HG03139 (cell line): ENCODE data around the gene SPI1.
A peak's percentile ranks its signal among the peaks of the same experiment; 100 is the strongest.

Experiments used
- ATAC-seq: cut with Tn5 transposase; IDR thresholded peaks from one replicate; pipeline ENCODE4 v1.9.1; 2021; ENCODE audit not compliant: unreplicated experiment

SPI1 gene

GRCh38 chr11:47407746-47408590, 29.6 kb upstream of the SPI1 start, which contains the start of gene SLC39A13:
Gene SLC39A13 (plus strand): TSS chr11:47408590. CDS start chr11:47410095, 1,505 bp downstream.
- ATAC-seq: peak; percentile 83

GRCh38 chr11:47406896-47407745, 28.8 kb upstream of the SPI1 start:
- no peak for ATAC-seq

GRCh38 chr11:47403571-47403970, 25.2 kb upstream of the SPI1 start:
- no peak for ATAC-seq

- ATAC-seq: no peak
These were observed 24.8 kb upstream of the SPI1 start for GRCh38 chr11:47403135-47403534.

GRCh38 chr11:47400768-47401279, 22.5 kb upstream of the SPI1 start:
- peak; percentile 62 for ATAC-seq

GRCh38 chr11:47399860-47400767, 21.8 kb upstream of the SPI1 start:
- peak; percentile 32 for ATAC-seq

- ATAC-seq: no peak
These were observed 20.2 kb upstream of the SPI1 start for GRCh38 chr11:47398551-47398950.

- ATAC-seq: no peak
These were observed 19.7 kb upstream of the SPI1 start for GRCh38 chr11:47398011-47398410.

- ATAC-seq: no peak
These were observed 17.6 kb upstream of the SPI1 start for GRCh38 chr11:47396049-47396320.

- no peak for ATAC-seq
These were observed 17.1 kb upstream of the SPI1 start for GRCh38 chr11:47395223-47396048.

- peak; percentile 65 for ATAC-seq
These were observed 16.2 kb upstream of the SPI1 start for GRCh38 chr11:47394322-47395222.

GRCh38 chr11:47394050-47394321, 15.6 kb upstream of the SPI1 start:
- ATAC-seq: no peak

GRCh38 chr11:47393163-47394049, 15.1 kb upstream of the SPI1 start:
- no peak for ATAC-seq

GRCh38 chr11:47392546-47393162, 14.3 kb upstream of the SPI1 start:
- ATAC-seq: no peak

GRCh38 chr11:47391711-47392432, 13.5 kb upstream of the SPI1 start:
- ATAC-seq: no peak

- ATAC-seq: no peak
These were observed 12.8 kb upstream of the SPI1 start for GRCh38 chr11:47391077-47391583.

GRCh38 chr11:47390422-47390760, 12.0 kb upstream of the SPI1 start:
- no peak for ATAC-seq
